ENCODE results near the gene DACH1.

Gene DACH1

GRCh38 chr13:71593566-71593965, 273.4 kb downstream of the DACH1 start (continued):
- TF ChIP-seq INSM2 (tag by site-specific recombination; IDR thresholded peaks at IDR 0.05) = no peak
- no peak for TF ChIP-seq TRIM28 (IDR thresholded peaks at IDR 0.05; ENCODE audit: borderline replicate concordance, low read length)
- no peak for TF ChIP-seq ZNF518A (tag by site-specific recombination; conservative IDR thresholded peaks at IDR 0.05; ENCODE audit: low read depth)

GRCh38 chr13:71591374-71591773, 275.6 kb downstream of the DACH1 start:
- no peak overlapping the region for H3K27ac ChIP-seq (ENCODE audit: extremely low read depth, low read depth, low read length)
- H3K9me3 ChIP-seq (ENCODE audit: control insufficient read depth, insufficient read depth, low read depth, low read length) = no peaks in the 10 kb centered on the region
- H3K36me3 ChIP-seq (ENCODE audit: control insufficient read depth in 2 of 2, insufficient read depth in 1 of 2, low read length in 2 of 2) = no peaks in the 10 kb centered on the region
- H3K4me1 ChIP-seq (ENCODE audit: control insufficient read depth, insufficient read depth, low read length) = peaks cover 2% of the 10 kb centered on the region; the same call in 1 of the 2 replicates
- ChIA-PET CTCF (no interaction called here), POLR2A (no interaction called here)
- no peak for TF ChIP-seq ZNF274 (IDR thresholded peaks at IDR 0.05; ENCODE audit: low read length)
- TF ChIP-seq ZNF274 (tag by site-specific recombination; IDR thresholded peaks at IDR 0.05; ENCODE audit: borderline replicate concordance) = no peak
- TF ChIP-seq ZNF488 (tag by site-specific recombination; IDR thresholded peaks at IDR 0.05) = no peak
- no peak for TF ChIP-seq REPIN1 (tag by site-specific recombination; IDR thresholded peaks at IDR 0.05; ENCODE audit: low read depth)
- no peak for TF ChIP-seq ZNF555 (tag by site-specific recombination; conservative IDR thresholded peaks at IDR 0.05)
- no peak for TF ChIP-seq ZNF600 (tag by site-specific recombination; IDR thresholded peaks at IDR 0.05)
- TF ChIP-seq ZNF654 (tag by site-specific recombination; IDR thresholded peaks at IDR 0.05; ENCODE audit: low read depth) = no peak
- no peak for TF ChIP-seq ZNF223 (tag by site-specific recombination; IDR thresholded peaks at IDR 0.05)
- TF ChIP-seq SP3 (tag by site-specific recombination; IDR thresholded peaks at IDR 0.05) = no peak
- no peak for TF ChIP-seq ZFP41 (tag by site-specific recombination; IDR thresholded peaks at IDR 0.05; ENCODE audit: borderline replicate concordance)
- no peak for TF ChIP-seq ZNF571 (tag by site-specific recombination; IDR thresholded peaks at IDR 0.05)
- TF ChIP-seq ZBTB1 (tag by site-specific recombination; IDR thresholded peaks at IDR 0.05) = no peak
- TF ChIP-seq ZNF114 (tag by site-specific recombination; IDR thresholded peaks at IDR 0.05) = no peak
- no peak overlapping the region for H3K4me3 ChIP-seq (ENCODE audit: low read depth, low read length)

GRCh38 chr13:71590654-71591148, 276.3 kb downstream of the DACH1 start:
- Histone ChIP-seq H3K27ac (ENCODE audit: extremely low read depth, low read depth, low read length) (no peak overlapping the region), H3K4me3 (ENCODE audit: low read depth, low read length) (no peak overlapping the region), H3K4me1 (ENCODE audit: control insufficient read depth, insufficient read depth, low read length) (peaks cover 2% of the 10 kb centered on the region; the same call in 1 of the 2 replicates), H3K36me3 (ENCODE audit: control insufficient read depth in 2 of 2, insufficient read depth in 1 of 2, low read length in 2 of 2) (no peaks in the 10 kb centered on the region), H3K9me3 (ENCODE audit: control insufficient read depth, insufficient read depth, low read depth, low read length) (no peaks in the 10 kb centered on the region)
- CTCF ChIA-PET = no interaction called here
- POLR2A ChIA-PET = no interaction called here
- TF ChIP-seq MEIS1 (CRISPR knock-in tag; IDR thresholded peaks at IDR 0.05; ENCODE audit: borderline replicate concordance) (no peak), ZNF544 (tag by site-specific recombination; IDR thresholded peaks at IDR 0.05) (no peak), ZNF221 (tag by site-specific recombination; IDR thresholded peaks at IDR 0.05; ENCODE audit: borderline replicate concordance) (no peak), ZNF639 (tag by site-specific recombination; IDR thresholded peaks at IDR 0.05) (no peak), GLIS1 (tag by site-specific recombination; IDR thresholded peaks at IDR 0.05) (no peak), ATF2 (tag by site-specific recombination; IDR thresholded peaks at IDR 0.05; ENCODE audit: low read depth) (no peak), ZNF792 (tag by site-specific recombination; IDR thresholded peaks at IDR 0.05) (no peak), ZNF2 (tag by site-specific recombination; IDR thresholded peaks at IDR 0.05) (no peak), GLI4 (tag by site-specific recombination; IDR thresholded peaks at IDR 0.05) (no peak), ZNF175 (tag by site-specific recombination; IDR thresholded peaks at IDR 0.05) (no peak)
